Measurements from ENCODE around the gene PAQR9. TPM values are rescaled to one million over a fixed set of nuclear protein-coding genes. Genes with fewer than 3 reads are reported as not detected.

The PAQR9 gene
- polyA plus RNA-seq, 10 donors, result 0.05 to 0.32 TPM; not detected in 8

GRCh38 chr3:142925140-142925539, 38.3 kb downstream of the PAQR9 start:
- DNase-seq, result no peak

- no peak for DNase-seq
Measured at GRCh38 chr3:142923694-142924093, 39.8 kb downstream of the PAQR9 start.

- DNase-seq, result no peak
Measured at GRCh38 chr3:142916605-142917004, 46.9 kb downstream of the PAQR9 start.

DNA sequence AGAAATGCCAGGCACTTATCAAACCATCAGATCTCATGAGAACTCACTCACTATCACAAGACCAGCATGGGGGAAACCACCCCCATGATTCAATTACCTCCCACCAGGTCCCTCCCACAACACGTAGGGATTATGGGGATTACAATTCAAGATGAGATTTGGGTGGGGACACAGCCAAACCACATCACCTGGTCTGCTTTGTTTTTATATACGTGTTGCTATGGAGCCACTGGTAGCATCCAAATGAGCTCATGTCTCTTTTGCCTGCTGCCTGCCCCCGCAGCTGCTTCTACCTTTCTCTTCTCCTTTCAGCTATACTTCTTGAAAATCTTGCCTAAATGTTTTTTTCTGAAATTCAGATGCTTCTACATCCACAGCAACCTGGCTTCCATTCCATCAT, 47.8 kb downstream of the PAQR9 start:
- no peak for DNase-seq

DNA sequence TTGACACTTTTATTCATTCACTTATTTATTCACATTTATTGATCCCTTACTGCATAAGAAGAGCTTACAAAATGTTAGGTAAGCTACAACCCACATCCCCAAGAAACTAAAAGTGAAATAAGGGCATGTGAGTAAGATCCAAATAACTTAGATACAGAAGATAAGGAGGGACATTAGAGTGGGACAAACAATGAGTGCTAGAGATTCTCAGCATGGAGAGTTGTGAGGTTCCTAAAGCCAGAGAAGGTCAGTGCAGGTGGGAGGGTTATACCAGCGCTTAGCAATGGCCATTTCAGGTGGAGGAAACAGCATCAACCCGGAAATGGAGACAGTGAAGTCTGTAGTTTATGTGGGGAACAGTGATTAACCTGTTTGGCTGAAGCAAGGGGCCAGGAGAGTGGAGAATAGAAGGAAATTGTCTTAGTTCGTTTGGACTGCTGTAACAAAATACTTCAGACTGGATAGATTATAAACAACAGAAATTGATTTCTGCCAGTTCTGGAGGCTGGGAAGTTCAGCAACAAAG, 49.1 kb downstream of the PAQR9 start:
- no peak for DNase-seq

- DNase-seq, result no peak
Measured at GRCh38 chr3:142913432-142913831, 50.0 kb downstream of the PAQR9 start.

- DNase-seq, result peak in 2 of 3 donors; percentile 24 to 34
Measured at GRCh38 chr3:142912402-142913172, 50.9 kb downstream of the PAQR9 start.

Other genes starting within 250 kb of the PAQR9 start
- 10 to 100 TPM in 3 of 10 donors, 1 to 10 TPM in 7; 6.5 to 14.3 (median 8.1) TPM for gene TRPC1, start 239.6 kb downstream of the PAQR9 start, polyA plus RNA-seq (ENCODE audit: insufficient read length in 10 of 10)
- gene PCOLCE2, start 74.6 kb downstream of the PAQR9 start, polyA plus RNA-seq (ENCODE audit: insufficient read length in 10 of 10), result 1 to 10 TPM in 9 of 10 donors, under 1 TPM in 1; 0.81 to 3.4 (median 2.2) TPM
- gene U2SURP, start 37.9 kb upstream of the PAQR9 start, polyA plus RNA-seq (ENCODE audit: insufficient read length in 10 of 10), result 100 to 1,000 TPM in 1 of 10 donors, 10 to 100 TPM in 9; 62.9 to 105 (median 84.7) TPM
- gene CHST2, start 156.1 kb upstream of the PAQR9 start, polyA plus RNA-seq (ENCODE audit: insufficient read length in 10 of 10), result 10 to 100 TPM in 1 of 10 donors, 1 to 10 TPM in 9; 2.8 to 15.4 (median 5.4) TPM